NB4 (cell line): Measurements from ENCODE around the gene STT3A.

Source experiments
- DNase-seq: peaks from one replicate; pipeline ENCODE4 v3.0.0; 2010; ENCODE audit warnings: low read depth
- H3K4me3 ChIP-seq: one replicate; pipeline ENCODE4 v1.5.1; 2011; ENCODE audit warnings: mild to moderate bottlenecking, low read depth, low read length, moderate library complexity
- CTCF ChIP-seq: IDR thresholded peaks from one replicate; pipeline ENCODE4 v1.5.1; 2012; ENCODE audit warnings: low read depth, low read length
- MAX ChIP-seq: IDR thresholded peaks from 2 replicates; pipeline ENCODE4 v1.6.1; 2011; ENCODE audit warnings: low read depth, low read length
- MYC ChIP-seq: IDR thresholded peaks from 2 replicates; pipeline ENCODE4 v1.6.1; 2011; ENCODE audit warnings: low read depth, low read length
- POLR2A ChIP-seq: IDR thresholded peaks from 2 replicates; pipeline ENCODE4 v1.6.1; 2011; ENCODE audit warnings: mild to moderate bottlenecking; ENCODE audit not compliant: insufficient read length; ENCODE audit errors: extremely low read depth

The STT3A gene

GRCh38 chr11:125625225-125625629, 32.6 kb downstream of the STT3A start:
- TF ChIP-seq MYC: no peak
- TF ChIP-seq CTCF: no peak
- no peak for TF ChIP-seq POLR2A
- TF ChIP-seq MAX: peak; percentile 21; the same call in 1 of the 2 replicates
- no peak for DNase-seq
- peak overlapping the region; percentile 91 for H3K4me3 ChIP-seq

GRCh38 chr11:125625630-125626287, 33.1 kb downstream of the STT3A start:
- TF ChIP-seq CTCF: no peak
- TF ChIP-seq MAX: peak; percentile 83
- TF ChIP-seq MYC: peak; percentile 90
- peak; percentile 85 for TF ChIP-seq POLR2A
- DNase-seq: peak; percentile 94
- H3K4me3 ChIP-seq: peak overlapping the region; percentile 91

GRCh38 chr11:125626288-125626950, 33.8 kb downstream of the STT3A start:
- H3K4me3 ChIP-seq: peak overlapping the region; percentile 91
- peak; percentile 7 for TF ChIP-seq CTCF
- TF ChIP-seq MAX: no peak
- TF ChIP-seq MYC: no peak
- TF ChIP-seq POLR2A: no peak
- DNase-seq: peak; percentile 83

- H3K4me3 ChIP-seq: peak overlapping the region; percentile 91
- no peak for DNase-seq
- TF ChIP-seq CTCF (no peak), POLR2A (no peak), MAX (no peak), MYC (no peak)
These were observed 34.7 kb downstream of the STT3A start for GRCh38 chr11:125627236-125627910.

- no peak overlapping the region for H3K4me3 ChIP-seq
- no peak for DNase-seq
- no peak for TF ChIP-seq CTCF
- TF ChIP-seq POLR2A: no peak
- no peak for TF ChIP-seq MYC
- TF ChIP-seq MAX: no peak
These were observed 45.2 kb downstream of the STT3A start for GRCh38 chr11:125637840-125638239.
